Activated naive CD4-positive, alpha-beta T cell treated with anti-CD3 and anti-CD28 coated beads, Interleukin-2, amount 10 ng/mL, durations not matched to agents 7 days and 5 days (primary cell): ENCODE results near the gene SLC40A1.
A peak's percentile ranks its signal among the peaks of the same experiment; 100 is the strongest.

Experiments
- CTCF ChIA-PET: fragments of 350-600 bp; sonication (Branson Sonifier 250); formaldehyde crosslinking; loops from one replicate; lab custom pipeline; 2021; ENCODE audit warnings: antibody characterized with exemption; lab: Charles Lee
- DNase-seq: peaks from one replicate; pipeline ENCODE4 v3.0.0-alpha.2; 2020
- H3K27ac Mint-ChIP-seq: one replicate; pipeline ENCODE4 v1.8.0; 2021; ENCODE audit warnings: mild to moderate bottlenecking, moderate library complexity, mixed read lengths
- H3K27me3 Mint-ChIP-seq: one replicate; pipeline ENCODE4 v1.8.0; 2021; ENCODE audit warnings: mild to moderate bottlenecking, mixed read lengths
- H3K36me3 Mint-ChIP-seq: one replicate; pipeline ENCODE4 v1.8.0; 2021; ENCODE audit warnings: mixed read lengths
- H3K4me1 Mint-ChIP-seq: one replicate; pipeline ENCODE4 v1.8.0; 2021; ENCODE audit warnings: mixed read lengths
- H3K4me3 Mint-ChIP-seq: one replicate; pipeline ENCODE4 v1.8.0; 2021; ENCODE audit warnings: mild to moderate bottlenecking, moderate library complexity, mixed read lengths
- H3K9me3 Mint-ChIP-seq: one replicate; pipeline ENCODE4 v1.8.0; 2021; ENCODE audit warnings: mixed read lengths

Gene SLC40A1

GRCh38 chr2:189584686-189585085 is 4.1 kb upstream of the SLC40A1 start:
- peaks cover 33% of the 10 kb centered on the region for H3K27me3 Mint-ChIP-seq

GRCh38 chr2:189583227-189584198 is 2.9 kb upstream of the SLC40A1 start:
- Mint-ChIP-seq H3K4me1 (peaks cover 27% of the 10 kb centered on the region), H3K4me3 (no peak overlapping the region), H3K27ac (no peak overlapping the region), H3K27me3 (peaks cover 35% of the 10 kb centered on the region), H3K36me3 (peaks cover 3% of the 10 kb centered on the region), H3K9me3 (no peaks in the 10 kb centered on the region)
- CTCF ChIA-PET = no interaction called here
- DNase-seq = no peak

More at GRCh38 chr2:189584686-189585085, 4.1 kb upstream of the SLC40A1 start:
- H3K27ac Mint-ChIP-seq = no peak overlapping the region
- CTCF ChIA-PET = no interaction called here
- H3K9me3 Mint-ChIP-seq = no peaks in the 10 kb centered on the region
- peaks cover 3% of the 10 kb centered on the region for H3K36me3 Mint-ChIP-seq
- no peak overlapping the region for H3K4me3 Mint-ChIP-seq
- no peak for DNase-seq
- peaks cover 21% of the 10 kb centered on the region for H3K4me1 Mint-ChIP-seq

DNA sequence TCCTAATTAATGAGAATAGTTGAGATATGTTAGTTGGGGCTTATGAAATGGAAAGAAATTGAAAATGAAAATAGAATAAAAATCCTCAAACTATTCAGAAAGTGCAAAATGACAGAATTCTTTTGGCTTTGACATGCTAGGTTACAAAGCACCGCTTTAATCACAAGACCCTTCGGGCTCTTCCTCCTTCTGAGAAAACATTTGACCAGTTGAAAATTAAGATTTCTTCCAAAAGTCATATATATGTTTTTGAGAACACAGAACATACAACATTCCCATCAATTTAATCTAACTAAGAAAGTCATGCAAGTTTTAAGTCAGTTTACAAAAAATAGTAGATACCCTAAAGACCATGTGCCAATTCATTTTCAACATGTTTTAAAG is 2.2 kb upstream of the SLC40A1 start:
- Mint-ChIP-seq H3K27me3 (peaks cover 35% of the 10 kb centered on the region), H3K27ac (no peak overlapping the region), H3K9me3 (no peaks in the 10 kb centered on the region), H3K36me3 (peaks cover 3% of the 10 kb centered on the region), H3K4me1 (peaks cover 29% of the 10 kb centered on the region), H3K4me3 (no peak overlapping the region)
- DNase-seq = no peak
- CTCF ChIA-PET = no interaction called here

GRCh38 chr2:189582140-189582808 is 1.7 kb upstream of the SLC40A1 start:
- Mint-ChIP-seq H3K27me3 (peaks cover 35% of the 10 kb centered on the region), H3K27ac (no peak overlapping the region), H3K4me3 (peak overlapping the region; percentile 79), H3K4me1 (peaks cover 29% of the 10 kb centered on the region), H3K9me3 (no peaks in the 10 kb centered on the region), H3K36me3 (peaks cover 3% of the 10 kb centered on the region)
- CTCF ChIA-PET = no interaction called here
- no peak for DNase-seq

GRCh38 chr2:189581354-189582139 is 961 bp upstream of the SLC40A1 start:
- peak; percentile 37 for DNase-seq
- Mint-ChIP-seq H3K27ac (no peak overlapping the region), H3K27me3 (peaks cover 35% of the 10 kb centered on the region), H3K9me3 (no peaks in the 10 kb centered on the region), H3K4me1 (peaks cover 29% of the 10 kb centered on the region), H3K4me3 (peak overlapping the region; percentile 79), H3K36me3 (peaks cover 3% of the 10 kb centered on the region)
- CTCF ChIA-PET = interaction anchor here (0.6 to 1.4 kb wide), 2 partner anchors 32 to 77 kb away, joined by 4 to 5 read pairs; no protein-coding TSS in a partner anchor

DNA sequence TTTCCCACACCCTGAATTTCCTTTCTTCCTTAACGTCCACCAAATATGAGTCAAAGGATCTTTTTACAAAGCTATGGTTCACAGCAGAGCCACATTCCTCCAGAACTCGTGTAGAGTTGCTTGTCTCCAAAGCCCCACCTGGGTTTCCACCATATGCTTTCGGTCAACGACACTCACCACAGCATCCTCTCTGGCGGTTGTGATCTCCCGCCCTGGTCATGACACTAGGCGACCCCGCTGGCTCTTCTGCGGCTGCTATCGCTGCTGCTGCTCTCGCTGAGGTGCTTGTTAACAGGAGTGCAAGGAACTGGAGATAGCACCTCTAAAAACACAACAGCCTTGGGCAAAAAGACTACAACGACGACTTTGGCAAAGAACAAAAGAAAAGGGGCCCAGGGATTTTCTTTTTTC is 340 bp downstream of the SLC40A1 start:
- Mint-ChIP-seq H3K9me3 (no peaks in the 10 kb centered on the region), H3K36me3 (peaks cover 3% of the 10 kb centered on the region), H3K4me3 (peak overlapping the region; percentile 79), H3K27ac (peak overlapping the region; percentile 34), H3K4me1 (peaks cover 36% of the 10 kb centered on the region), H3K27me3 (peaks cover 31% of the 10 kb centered on the region)
- CTCF ChIA-PET = interaction anchor here (1.4 kb wide), 1 partner anchor 78 kb away, joined by 4 read pairs; no protein-coding TSS in a partner anchor
- DNase-seq = peak; percentile 41

GRCh38 chr2:189579585-189580186 is 900 bp downstream of the SLC40A1 start:
- Mint-ChIP-seq H3K4me1 (peaks cover 39% of the 10 kb centered on the region), H3K27me3 (peaks cover 31% of the 10 kb centered on the region), H3K36me3 (peaks cover 3% of the 10 kb centered on the region), H3K27ac (no peak overlapping the region), H3K9me3 (no peaks in the 10 kb centered on the region), H3K4me3 (peak overlapping the region; percentile 79)
- no peak for DNase-seq
- CTCF ChIA-PET = interaction anchor here (0.6 to 0.8 kb wide), 2 partner anchors 276 to 434 kb away, joined by 3 to 4 read pairs; no protein-coding TSS in a partner anchor

DNA sequence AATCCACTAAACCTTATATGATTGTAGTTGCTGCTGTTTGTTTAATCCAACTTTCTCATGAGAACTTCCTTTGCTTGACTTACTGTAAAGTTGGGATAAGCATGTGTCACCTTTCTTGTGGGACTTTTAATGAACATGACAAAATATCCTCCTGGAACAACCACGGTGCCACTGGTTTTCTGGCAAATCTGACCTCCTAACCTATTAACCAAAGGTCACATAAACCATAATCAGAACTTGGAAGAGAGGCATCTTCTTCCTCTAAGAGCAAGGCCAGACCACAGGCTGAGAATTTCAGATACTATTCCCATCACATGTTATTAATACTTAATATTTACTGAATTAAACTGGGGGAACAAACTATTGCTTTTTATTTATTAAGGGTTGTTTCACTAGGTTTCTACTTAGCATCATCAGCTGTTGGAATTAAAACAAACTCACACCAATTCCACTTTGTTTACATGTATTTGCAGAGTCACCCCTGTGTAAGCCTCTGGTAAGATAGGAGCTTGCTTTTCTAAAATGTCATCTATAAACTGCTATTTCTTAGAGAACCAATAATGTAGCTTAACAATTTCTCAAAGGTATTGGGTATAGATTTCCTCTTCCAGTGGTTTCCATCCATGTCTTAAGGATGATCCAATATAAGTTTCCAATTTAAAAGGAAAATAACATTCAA is 2.2 kb downstream of the SLC40A1 start:
- no peaks in the 10 kb centered on the region for H3K9me3 Mint-ChIP-seq
- H3K27me3 Mint-ChIP-seq = peaks cover 24% of the 10 kb centered on the region
- peaks cover 39% of the 10 kb centered on the region for H3K4me1 Mint-ChIP-seq
- H3K4me3 Mint-ChIP-seq = no peak overlapping the region
- CTCF ChIA-PET = no interaction called here
- no peak overlapping the region for H3K27ac Mint-ChIP-seq
- H3K36me3 Mint-ChIP-seq = peaks cover 3% of the 10 kb centered on the region
- DNase-seq = no peak

DNA sequence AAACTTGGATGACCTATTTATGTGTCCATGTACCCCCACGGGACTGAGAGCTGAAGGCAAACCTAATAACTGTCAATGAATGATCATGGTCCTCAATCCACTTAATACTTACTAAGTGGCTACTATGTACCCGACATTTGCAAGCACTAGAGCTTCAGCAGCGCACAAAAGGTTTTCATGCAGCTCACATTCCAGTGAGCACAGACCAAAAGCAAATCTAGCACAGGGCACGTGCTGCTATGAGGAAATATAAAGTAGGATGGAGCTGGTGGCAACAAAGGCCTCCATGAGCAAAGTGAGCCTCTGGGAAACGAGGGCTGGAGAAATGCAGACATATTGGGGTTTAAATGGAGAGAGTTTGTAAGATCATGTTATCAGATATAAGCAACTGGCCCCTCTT is 3.5 kb downstream of the SLC40A1 start:
- no peak for DNase-seq
- no peak overlapping the region for H3K4me3 Mint-ChIP-seq
- peaks cover 36% of the 10 kb centered on the region for H3K4me1 Mint-ChIP-seq
- peaks cover 23% of the 10 kb centered on the region for H3K27me3 Mint-ChIP-seq
- CTCF ChIA-PET = no interaction called here
- H3K9me3 Mint-ChIP-seq = no peaks in the 10 kb centered on the region
- no peak overlapping the region for H3K27ac Mint-ChIP-seq
- peaks cover 3% of the 10 kb centered on the region for H3K36me3 Mint-ChIP-seq

- H3K27ac Mint-ChIP-seq = no peak overlapping the region
- peaks cover 3% of the 10 kb centered on the region for H3K36me3 Mint-ChIP-seq
- CTCF ChIA-PET = no interaction called here
- H3K4me3 Mint-ChIP-seq = no peak overlapping the region
- no peak for DNase-seq
- H3K9me3 Mint-ChIP-seq = no peaks in the 10 kb centered on the region
- peaks cover 28% of the 10 kb centered on the region for H3K4me1 Mint-ChIP-seq
- H3K27me3 Mint-ChIP-seq = peaks cover 16% of the 10 kb centered on the region
These were observed 4.2 kb downstream of the SLC40A1 start for GRCh38 chr2:189576396-189576795.

DNA sequence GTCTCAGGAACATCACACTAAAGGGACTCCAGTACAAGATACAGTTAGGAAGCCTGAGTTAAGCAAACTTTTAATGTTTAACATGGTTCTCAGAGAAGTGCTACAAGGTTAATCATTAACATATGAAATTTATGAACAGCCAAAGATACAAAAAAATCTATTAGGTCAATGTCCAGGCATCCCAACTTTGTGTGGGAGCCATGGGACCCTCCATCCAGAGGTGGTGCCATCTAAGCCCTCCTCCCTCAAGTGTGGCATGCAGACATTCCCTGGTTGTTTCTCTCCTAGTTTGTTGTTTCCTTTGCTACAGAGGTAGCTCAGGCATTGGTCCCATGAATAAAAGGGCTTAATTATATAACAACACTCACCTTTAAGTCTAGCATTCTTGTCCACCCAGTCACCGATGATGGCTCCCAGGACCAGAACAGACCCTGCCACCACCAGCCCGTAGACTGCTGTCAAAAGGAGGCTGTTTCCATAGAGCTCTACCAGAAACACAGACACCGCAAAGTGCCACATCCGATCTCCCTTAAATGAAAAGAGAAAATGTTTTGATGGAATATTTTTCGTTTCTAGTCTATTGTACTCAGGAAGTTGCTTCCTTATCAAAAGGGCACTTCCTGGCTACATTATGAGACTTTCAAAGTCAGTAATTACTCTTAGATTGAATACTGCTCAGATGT is 5.7 kb downstream of the SLC40A1 start:
- H3K4me3 Mint-ChIP-seq = no peak overlapping the region
- peaks cover 23% of the 10 kb centered on the region for H3K4me1 Mint-ChIP-seq
- H3K9me3 Mint-ChIP-seq = no peaks in the 10 kb centered on the region

DNA sequence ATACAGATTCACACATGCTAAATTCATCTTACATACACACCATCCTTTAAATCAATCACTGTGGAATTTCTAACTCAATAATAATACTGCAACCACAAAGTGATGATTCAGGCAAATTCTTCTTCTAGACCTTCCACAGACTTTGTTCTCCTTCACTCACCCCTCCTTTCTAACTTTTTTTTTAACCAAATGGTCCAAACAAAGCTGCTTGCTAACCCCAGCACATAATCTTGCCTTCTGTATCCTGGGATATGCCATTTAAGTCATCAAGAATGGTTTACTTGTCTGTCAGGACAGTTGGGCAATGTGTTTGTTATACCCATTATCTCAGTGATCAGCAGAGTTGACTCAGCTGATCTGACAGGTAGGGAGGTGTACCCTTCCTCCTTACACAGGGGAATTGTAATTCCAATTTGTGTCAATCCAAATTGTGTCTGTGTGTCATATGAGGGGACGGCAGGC is 10.0 kb downstream of the SLC40A1 start:
- CTCF ChIA-PET = no interaction called here
- Mint-ChIP-seq H3K9me3 (no peaks in the 10 kb centered on the region), H3K27me3 (no peaks in the 10 kb centered on the region), H3K4me1 (peaks cover 36% of the 10 kb centered on the region), H3K27ac (no peak overlapping the region), H3K4me3 (no peak overlapping the region), H3K36me3 (peaks cover 2% of the 10 kb centered on the region)
- DNase-seq = no peak

More for the DNA sequence above, 5.7 kb downstream of the SLC40A1 start:
- peaks cover 5% of the 10 kb centered on the region for H3K27me3 Mint-ChIP-seq
- CTCF ChIA-PET = no interaction called here
- DNase-seq = no peak
- H3K36me3 Mint-ChIP-seq = no peaks in the 10 kb centered on the region
- H3K27ac Mint-ChIP-seq = no peak overlapping the region
